Fibroblast of villous mesenchyme (primary cell): Measurements from ENCODE around the gene HPCA. TPM values are rescaled to one million over a fixed set of nuclear protein-coding genes. Genes with fewer than 3 reads are reported as not detected.

Experiments
- DNase-seq: peaks from one replicate; pipeline ENCODE4 v3.0.0-alpha.2; 2010; ENCODE audit warnings: low read depth
- H3K4me3 ChIP-seq: 2 replicates; pipeline ENCODE4 v1.5.1; 2011; ENCODE audit warnings: low read depth, mild to moderate bottlenecking, low read length
- total RNA-seq: library from RNA; depleted of rRNA; stranded (reverse); fragments of >200 nt; gene quantifications from 2 replicates; pipeline ENCODE4 v1.2.3, GENCODE V29; 2012
- TF ChIP-seq, protein P1 (sequence below): IDR thresholded peaks from 2 replicates; pipeline ENCODE4 v1.5.1; 2012; ENCODE audit warnings: low read depth, mild to moderate bottlenecking, low read length; ENCODE audit not compliant: insufficient read depth

The HPCA gene
- total RNA-seq, 1 donor = not detected

DNA sequence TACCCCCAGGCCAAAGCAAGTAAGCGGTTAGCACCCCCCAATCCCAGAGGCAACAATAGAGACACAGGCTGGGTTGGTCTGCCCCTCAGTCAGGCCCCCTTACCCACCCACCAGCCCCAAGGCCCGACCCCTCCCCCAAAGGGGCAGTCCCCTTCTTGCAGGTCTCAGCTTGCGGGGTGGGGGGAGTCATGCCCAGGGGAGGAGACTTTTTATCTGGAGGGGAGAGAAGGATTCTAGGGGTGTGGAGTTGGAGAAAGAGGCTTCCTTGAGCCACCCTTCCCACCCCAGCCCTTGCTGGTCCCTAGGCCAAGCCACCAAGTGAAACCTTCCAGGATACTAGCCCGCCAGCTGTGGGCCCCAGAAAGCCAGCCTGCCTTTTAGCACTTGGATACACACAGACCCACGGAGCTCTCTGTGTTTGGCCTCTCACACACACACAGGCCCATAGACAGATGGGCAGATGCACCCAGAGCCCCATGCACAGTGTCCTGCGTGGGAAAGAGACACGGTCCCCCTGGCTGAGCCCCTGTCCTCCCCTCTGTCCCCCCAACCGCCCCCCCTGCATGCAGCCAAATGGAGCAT, 7.8 kb downstream of the HPCA start:
- TF ChIP-seq, protein P1, sequence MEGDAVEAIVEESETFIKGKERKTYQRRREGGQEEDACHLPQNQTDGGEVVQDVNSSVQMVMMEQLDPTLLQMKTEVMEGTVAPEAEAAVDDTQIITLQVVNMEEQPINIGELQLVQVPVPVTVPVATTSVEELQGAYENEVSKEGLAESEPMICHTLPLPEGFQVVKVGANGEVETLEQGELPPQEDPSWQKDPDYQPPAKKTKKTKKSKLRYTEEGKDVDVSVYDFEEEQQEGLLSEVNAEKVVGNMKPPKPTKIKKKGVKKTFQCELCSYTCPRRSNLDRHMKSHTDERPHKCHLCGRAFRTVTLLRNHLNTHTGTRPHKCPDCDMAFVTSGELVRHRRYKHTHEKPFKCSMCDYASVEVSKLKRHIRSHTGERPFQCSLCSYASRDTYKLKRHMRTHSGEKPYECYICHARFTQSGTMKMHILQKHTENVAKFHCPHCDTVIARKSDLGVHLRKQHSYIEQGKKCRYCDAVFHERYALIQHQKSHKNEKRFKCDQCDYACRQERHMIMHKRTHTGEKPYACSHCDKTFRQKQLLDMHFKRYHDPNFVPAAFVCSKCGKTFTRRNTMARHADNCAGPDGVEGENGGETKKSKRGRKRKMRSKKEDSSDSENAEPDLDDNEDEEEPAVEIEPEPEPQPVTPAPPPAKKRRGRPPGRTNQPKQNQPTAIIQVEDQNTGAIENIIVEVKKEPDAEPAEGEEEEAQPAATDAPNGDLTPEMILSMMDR = no peak
- no peak for DNase-seq
- no peak overlapping the region for H3K4me3 ChIP-seq

DNA sequence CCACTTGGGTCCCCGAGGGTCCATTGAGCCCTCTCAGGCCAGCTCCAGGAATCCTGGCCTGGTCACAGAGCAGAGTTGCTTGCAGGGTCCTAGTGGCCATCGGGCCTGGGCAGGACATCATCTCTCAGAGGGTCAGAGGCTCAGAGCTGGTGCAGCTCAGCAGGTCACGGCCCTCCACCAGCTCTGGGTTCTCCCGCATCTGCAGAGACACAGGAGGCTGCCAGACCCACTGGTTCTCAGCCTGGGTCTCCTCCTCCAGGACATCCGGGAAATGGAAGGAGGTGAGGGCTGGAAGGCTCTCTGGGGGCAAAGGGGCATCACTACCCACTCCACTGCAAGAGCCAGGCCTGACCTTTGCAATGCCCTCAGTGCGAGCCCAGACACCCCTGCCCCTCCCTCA, 8.4 kb downstream of the HPCA start:
- DNase-seq = no peak
- TF ChIP-seq, protein P1 = no peak
- no peak overlapping the region for H3K4me3 ChIP-seq

DNA sequence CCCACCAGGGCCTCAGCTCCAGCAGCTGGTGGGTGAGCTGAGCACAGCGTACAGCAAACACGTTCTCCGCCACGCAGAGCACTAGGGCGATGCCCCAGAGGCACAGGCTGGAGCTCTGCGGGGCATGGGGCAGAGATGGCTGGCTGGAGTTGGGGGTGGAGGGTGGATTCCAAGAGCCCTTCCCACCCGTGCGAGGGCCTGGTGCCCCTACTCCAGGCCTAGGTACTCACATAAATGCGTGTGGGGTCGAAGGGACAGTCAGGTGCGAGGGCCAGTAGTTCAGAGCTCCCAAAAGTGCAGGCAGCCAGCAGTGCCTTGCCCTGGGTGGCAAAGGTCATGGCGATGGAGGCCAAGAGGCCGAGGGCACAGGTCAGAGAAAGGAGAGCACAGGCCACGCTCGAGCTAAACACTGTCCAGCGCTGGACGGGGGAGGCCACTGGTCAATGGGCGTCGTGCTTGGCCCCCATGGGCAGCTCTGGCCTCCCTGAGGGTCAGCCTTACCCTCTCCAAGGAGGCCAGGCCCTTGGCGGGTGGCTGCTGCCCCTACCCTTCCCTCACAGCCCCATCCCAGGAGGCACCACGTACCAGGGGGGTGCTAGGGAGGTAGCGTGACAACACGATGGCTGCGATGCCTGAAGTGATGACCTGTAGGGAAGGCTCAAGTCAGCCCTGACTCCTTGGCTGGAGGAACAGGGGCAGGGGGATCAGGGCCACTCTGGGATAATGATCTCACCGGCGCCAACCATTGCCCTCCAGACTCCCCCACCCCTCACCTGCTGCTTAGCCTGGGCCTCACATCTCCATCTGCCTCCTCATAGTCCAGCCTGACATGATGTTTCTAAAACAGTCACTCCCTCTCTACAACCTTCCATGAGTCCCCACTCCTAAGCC, 9.3 kb downstream of the HPCA start:
- no peak for DNase-seq
- TF ChIP-seq, protein P1 = no peak
- H3K4me3 ChIP-seq = no peak overlapping the region

DNA sequence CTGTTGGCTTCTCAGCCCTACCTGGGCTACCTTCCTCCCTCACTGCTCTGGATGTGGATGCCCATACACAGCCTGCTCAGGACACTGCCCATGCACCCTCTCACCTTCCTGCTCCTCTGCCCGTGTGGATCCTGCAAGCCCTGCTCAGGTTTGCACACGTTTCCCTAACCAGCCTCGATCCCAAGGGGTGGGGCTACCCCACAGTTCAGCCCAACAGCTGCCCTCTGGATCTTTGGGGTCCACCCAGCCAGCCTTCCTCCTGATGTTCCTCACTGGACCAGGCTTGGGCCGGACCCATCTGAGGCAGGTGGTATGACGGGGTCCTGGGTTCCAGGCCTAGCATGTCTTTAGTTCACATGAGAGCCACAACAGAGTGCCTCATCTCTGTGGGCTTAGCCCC, 10.2 kb downstream of the HPCA start:
- no peak for DNase-seq
- TF ChIP-seq, protein P1 = no peak
- no peak overlapping the region for H3K4me3 ChIP-seq

DNA sequence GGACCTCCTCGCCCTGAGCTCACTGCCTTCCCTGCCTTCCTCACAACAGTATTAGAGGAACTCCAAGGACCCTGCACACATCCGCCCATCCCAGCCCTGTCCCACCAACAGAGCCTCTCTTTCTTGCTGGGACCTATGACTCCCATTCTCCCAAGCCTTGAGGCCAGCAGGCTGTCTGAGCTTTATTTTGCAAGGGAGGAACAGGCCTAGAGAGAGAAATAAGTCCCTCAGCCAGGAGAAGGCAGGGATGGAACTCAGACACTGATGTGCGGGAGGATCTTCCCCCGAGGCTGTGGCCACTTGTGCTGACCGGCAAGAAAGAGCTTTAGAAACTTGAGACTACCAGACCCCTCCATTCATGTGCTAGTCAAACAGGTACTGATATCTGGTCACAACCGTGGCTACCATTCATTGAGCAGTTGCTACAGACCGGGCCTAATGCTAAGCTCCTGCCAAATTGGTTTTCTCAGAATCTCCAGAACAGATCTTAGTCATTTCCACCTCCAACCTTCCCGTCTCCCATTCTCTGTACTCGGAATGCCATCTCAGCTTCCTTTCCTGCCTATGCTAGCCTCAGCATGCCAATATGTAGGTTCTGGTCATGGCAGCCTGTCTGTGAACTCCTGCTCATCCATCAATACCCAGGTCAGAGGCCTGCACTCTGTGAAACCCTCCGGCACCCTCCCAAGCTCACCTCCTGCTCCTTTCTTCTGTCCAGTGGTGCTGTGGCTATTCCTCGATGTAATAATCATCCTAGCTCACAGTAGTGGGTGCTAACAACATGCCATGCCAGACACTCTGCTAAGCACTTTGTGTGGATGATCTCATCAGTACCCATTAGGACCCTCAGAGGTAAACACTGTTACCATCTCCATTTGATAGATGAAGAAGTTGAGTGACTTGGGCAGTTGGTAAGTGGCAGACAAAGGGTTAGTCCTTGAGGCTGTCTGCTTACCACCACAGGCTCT, 11.1 kb downstream of the HPCA start:
- TF ChIP-seq, protein P1 = no peak
- H3K4me3 ChIP-seq = no peak overlapping the region
- DNase-seq = no peak

DNA sequence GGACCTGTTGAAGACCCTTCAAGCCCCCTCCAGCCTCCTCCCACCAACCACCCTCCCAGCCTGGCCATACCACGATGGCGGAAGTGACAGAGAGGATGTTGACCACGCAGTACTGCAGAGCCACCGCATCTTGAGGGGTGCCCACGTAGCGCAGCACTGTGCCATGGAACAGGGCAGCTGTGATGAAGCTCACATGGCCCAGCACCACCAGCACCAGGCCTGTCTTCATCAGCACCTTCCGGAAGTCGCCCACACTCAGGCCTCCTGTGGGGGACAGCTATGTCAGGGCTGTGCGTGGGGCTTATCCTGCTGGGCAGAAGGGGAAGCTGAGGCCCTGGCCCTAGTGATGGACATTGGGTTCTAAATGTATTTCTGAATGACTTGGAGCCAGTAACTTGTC, 11.8 kb downstream of the HPCA start:
- no peak overlapping the region for H3K4me3 ChIP-seq
- no peak for DNase-seq
- TF ChIP-seq, protein P1 = no peak
